DOHH2 (cell line): ENCODE results near the gene CDH22.

ENCODE experiments used
- H3F3A ChIP-seq: fragments of 200-600 bp; sonication (generic), shearing (Covaris generic); 2 replicates; pipeline ENCODE4 v1.6.0; 2016; ENCODE audit warnings: antibody characterized with exemption, mild to moderate bottlenecking; ENCODE audit not compliant: control insufficient read depth, insufficient read depth
- H3K27ac ChIP-seq: fragments of 200-600 bp; sonication (generic); 2 replicates; pipeline ENCODE4 v1.5.1; 2014; ENCODE audit warnings: low read depth, mild to moderate bottlenecking, low read length, moderate library complexity
- H3K27me3 ChIP-seq: fragments of 200-600 bp; sonication (generic); 2 replicates; pipeline ENCODE4 v1.6.1; 2014; ENCODE audit warnings: mild to moderate bottlenecking, low read length, mixed read lengths; ENCODE audit not compliant: control insufficient read depth
- H3K36me3 ChIP-seq: fragments of 200-600 bp; sonication (generic); 2 replicates; pipeline ENCODE4 v1.6.1; 2014; ENCODE audit warnings: mild to moderate bottlenecking, low read length, moderate library complexity, mixed read lengths; ENCODE audit not compliant: control insufficient read depth
- H3K4me1 ChIP-seq: fragments of 200-600 bp; sonication (generic); 2 replicates; pipeline ENCODE4 v1.6.1; 2014; ENCODE audit warnings: mild to moderate bottlenecking, low read length, mixed read lengths; ENCODE audit not compliant: control insufficient read depth
- H3K4me2 ChIP-seq: fragments of 200-600 bp; sonication (generic); 2 replicates; pipeline ENCODE4 v1.6.0; 2014; ENCODE audit warnings: mild to moderate bottlenecking, low read length, moderate library complexity
- H3K4me3 ChIP-seq: fragments of 200-600 bp; sonication (generic); 2 replicates; pipeline ENCODE4 v1.5.1; 2014; ENCODE audit warnings: mild to moderate bottlenecking, low read length, mixed read lengths
- H3K79me2 ChIP-seq: fragments of 200-600 bp; sonication (generic); 2 replicates; pipeline ENCODE4 v1.6.1; 2014; ENCODE audit warnings: mild to moderate bottlenecking, low read length, mixed read lengths; ENCODE audit not compliant: control insufficient read depth
- H3K9me2 ChIP-seq: fragments of 200-600 bp; sonication (generic); replicated peaks from 2 replicates; pipeline ENCODE4 v1.6.1; 2014; ENCODE audit warnings: mild to moderate bottlenecking, low read length, mixed read lengths; ENCODE audit not compliant: control insufficient read depth
- H3K9me3 ChIP-seq: fragments of 200-600 bp; sonication (generic); 2 replicates; pipeline ENCODE4 v1.6.1; 2014; ENCODE audit warnings: antibody characterized with exemption, low read length, mixed read lengths; ENCODE audit not compliant: control insufficient read depth, insufficient read depth
- H4K20me1 ChIP-seq: fragments of 200-600 bp; sonication (generic); 2 replicates; pipeline ENCODE4 v1.6.0; 2014; ENCODE audit warnings: low read depth, mild to moderate bottlenecking, antibody characterized with exemption, low read length, moderate library complexity; ENCODE audit not compliant: control insufficient read depth, insufficient read depth
- EZH2phosphoT487 ChIP-seq: fragments of 200-600 bp; sonication (generic); IDR thresholded peaks from 2 replicates; pipeline ENCODE4 v1.6.1; 2017; ENCODE audit warnings: borderline replicate concordance, mild to moderate bottlenecking, antibody characterized with exemption, low read length, moderate library complexity, mixed read lengths
- TF ChIP-seq, protein P1 (sequence below): fragments of 200-600 bp; sonication (generic); IDR thresholded peaks from one replicate; pipeline ENCODE4 v1.5.1; 2014; ENCODE audit warnings: antibody characterized with exemption, mild to moderate bottlenecking, low read depth, low read length; ENCODE audit not compliant: poor library complexity, severe bottlenecking

CDH22 gene

DNA sequence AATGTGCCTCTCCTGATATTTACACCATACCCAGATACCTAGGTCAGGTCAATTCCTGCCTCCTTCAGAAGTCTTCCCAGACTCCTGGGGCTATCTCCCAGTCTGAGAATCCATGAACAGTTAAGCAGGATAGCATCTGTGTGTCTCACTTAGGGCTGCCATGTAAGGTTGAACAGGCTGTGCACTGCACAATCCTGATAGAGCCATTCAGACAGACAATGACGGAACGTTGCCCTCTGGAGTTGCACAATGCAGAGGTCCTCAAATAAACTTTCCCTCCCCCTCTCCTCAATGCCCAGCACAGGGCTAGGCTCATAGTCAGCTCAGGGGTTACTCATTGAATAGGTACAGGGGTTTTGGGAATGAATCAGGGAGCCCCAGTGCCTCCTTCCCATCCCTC is 100.5 kb downstream of the CDH22 start:
- Histone ChIP-seq H3K9me2 (no peaks in the 10 kb centered on the region), H3K36me3 (no peaks in the 10 kb centered on the region), H3K27me3 (no peaks in the 10 kb centered on the region), H3K27ac (no peak overlapping the region), H3F3A (no peaks in the 10 kb centered on the region), H3K4me2 (no peak overlapping the region), H3K9me3 (no peaks in the 10 kb centered on the region), H3K4me3 (no peak overlapping the region), H4K20me1 (no peaks in the 10 kb centered on the region), H3K79me2 (no peaks in the 10 kb centered on the region), H3K4me1 (no peaks in the 10 kb centered on the region)
- TF ChIP-seq EZH2phosphoT487 = no peak
- TF ChIP-seq, protein P1, sequence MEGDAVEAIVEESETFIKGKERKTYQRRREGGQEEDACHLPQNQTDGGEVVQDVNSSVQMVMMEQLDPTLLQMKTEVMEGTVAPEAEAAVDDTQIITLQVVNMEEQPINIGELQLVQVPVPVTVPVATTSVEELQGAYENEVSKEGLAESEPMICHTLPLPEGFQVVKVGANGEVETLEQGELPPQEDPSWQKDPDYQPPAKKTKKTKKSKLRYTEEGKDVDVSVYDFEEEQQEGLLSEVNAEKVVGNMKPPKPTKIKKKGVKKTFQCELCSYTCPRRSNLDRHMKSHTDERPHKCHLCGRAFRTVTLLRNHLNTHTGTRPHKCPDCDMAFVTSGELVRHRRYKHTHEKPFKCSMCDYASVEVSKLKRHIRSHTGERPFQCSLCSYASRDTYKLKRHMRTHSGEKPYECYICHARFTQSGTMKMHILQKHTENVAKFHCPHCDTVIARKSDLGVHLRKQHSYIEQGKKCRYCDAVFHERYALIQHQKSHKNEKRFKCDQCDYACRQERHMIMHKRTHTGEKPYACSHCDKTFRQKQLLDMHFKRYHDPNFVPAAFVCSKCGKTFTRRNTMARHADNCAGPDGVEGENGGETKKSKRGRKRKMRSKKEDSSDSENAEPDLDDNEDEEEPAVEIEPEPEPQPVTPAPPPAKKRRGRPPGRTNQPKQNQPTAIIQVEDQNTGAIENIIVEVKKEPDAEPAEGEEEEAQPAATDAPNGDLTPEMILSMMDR = no peak

DNA sequence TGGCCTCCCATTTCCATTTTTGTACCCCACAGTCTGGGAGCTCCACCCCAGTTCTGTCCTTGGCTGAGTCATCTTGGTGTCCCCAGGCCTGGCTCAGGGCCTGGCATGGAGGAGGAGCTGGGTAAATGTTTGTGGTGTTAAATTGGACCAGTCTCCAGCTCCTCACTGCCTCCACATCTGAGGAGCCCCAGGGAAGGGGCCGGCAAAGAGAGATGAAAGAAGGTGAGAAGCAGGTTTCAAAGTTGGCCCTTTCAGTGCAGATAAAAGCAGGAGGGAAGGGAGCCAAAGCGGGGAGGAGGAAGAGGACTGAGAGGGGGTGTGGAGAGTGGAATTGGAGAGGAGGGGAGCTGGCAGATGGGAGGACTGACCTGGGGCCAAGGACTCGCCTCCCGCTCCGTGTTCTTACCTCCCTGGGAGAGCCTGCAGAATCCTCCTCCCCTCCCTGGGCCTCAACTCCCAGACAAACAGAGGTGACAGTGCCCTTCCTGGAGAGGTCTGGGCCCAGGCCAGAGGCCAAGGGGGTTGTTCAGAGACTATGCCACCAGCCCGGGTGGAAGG is 101.2 kb downstream of the CDH22 start:
- H4K20me1 ChIP-seq = no peaks in the 10 kb centered on the region
- H3K4me2 ChIP-seq = no peak overlapping the region
- no peaks in the 10 kb centered on the region for H3K9me2 ChIP-seq

DNA sequence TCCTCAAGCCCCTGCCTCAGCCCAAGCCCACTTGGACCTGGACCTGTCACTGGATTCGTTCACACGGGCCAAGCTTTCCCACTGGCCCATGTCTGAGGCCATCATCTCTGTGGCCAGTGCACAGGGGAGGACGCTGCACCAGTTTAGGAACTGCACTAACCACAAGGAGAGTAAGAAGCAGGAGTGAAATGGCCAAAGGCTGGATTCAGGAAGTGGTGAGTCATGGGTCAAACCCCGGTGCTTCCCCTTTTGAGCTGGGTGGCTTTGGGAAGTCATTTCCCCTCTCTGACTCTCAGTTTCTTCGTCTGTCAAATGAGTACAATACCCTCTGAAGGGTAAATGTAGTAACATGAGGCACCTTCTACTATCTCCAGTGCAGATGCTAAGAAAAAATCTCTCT is 102.3 kb downstream of the CDH22 start:
- Histone ChIP-seq H3F3A (no peaks in the 10 kb centered on the region), H3K4me1 (no peaks in the 10 kb centered on the region), H3K36me3 (no peaks in the 10 kb centered on the region), H3K27me3 (no peaks in the 10 kb centered on the region), H3K4me2 (no peak overlapping the region), H4K20me1 (no peaks in the 10 kb centered on the region), H3K79me2 (no peaks in the 10 kb centered on the region), H3K4me3 (no peak overlapping the region), H3K27ac (no peak overlapping the region), H3K9me3 (no peaks in the 10 kb centered on the region), H3K9me2 (no peaks in the 10 kb centered on the region)
- TF ChIP-seq, protein P1 = no peak
- no peak for TF ChIP-seq EZH2phosphoT487

More for the DNA sequence above, 101.2 kb downstream of the CDH22 start:
- Histone ChIP-seq H3F3A (no peaks in the 10 kb centered on the region), H3K4me1 (no peaks in the 10 kb centered on the region), H3K36me3 (no peaks in the 10 kb centered on the region), H3K79me2 (no peaks in the 10 kb centered on the region), H3K27me3 (no peaks in the 10 kb centered on the region), H3K4me3 (no peak overlapping the region), H3K27ac (no peak overlapping the region), H3K9me3 (no peaks in the 10 kb centered on the region)
- TF ChIP-seq, protein P1 = no peak
- no peak for TF ChIP-seq EZH2phosphoT487

DNA sequence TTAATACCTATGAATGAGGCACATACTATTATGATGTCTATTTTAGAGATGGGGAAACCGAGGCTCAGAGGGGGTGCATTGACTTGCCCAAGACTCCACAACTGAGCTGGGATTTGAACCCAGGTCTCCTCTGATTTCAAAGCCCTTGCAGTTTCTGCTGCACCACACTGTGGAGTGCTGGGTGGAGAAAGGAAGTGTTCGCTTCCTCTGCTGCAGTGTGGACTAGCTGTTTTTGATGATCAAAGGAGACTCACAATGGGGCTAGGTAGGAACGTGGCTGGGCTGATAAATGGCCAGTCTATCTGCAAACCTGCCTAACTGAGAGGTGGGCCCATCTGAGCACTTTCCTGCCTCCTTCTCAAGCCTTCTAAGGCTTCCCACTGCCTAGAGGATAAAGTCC is 102.9 kb downstream of the CDH22 start:
- no peak overlapping the region for H3K4me2 ChIP-seq
- H3K4me3 ChIP-seq = no peak overlapping the region
- H3K79me2 ChIP-seq = no peaks in the 10 kb centered on the region
- no peaks in the 10 kb centered on the region for H3K4me1 ChIP-seq
- no peaks in the 10 kb centered on the region for H3K36me3 ChIP-seq
- H3F3A ChIP-seq = no peaks in the 10 kb centered on the region
- H4K20me1 ChIP-seq = no peaks in the 10 kb centered on the region
- no peak for TF ChIP-seq EZH2phosphoT487
- no peak overlapping the region for H3K27ac ChIP-seq
- no peaks in the 10 kb centered on the region for H3K9me2 ChIP-seq
- H3K27me3 ChIP-seq = no peaks in the 10 kb centered on the region
- no peaks in the 10 kb centered on the region for H3K9me3 ChIP-seq
